ENCODE data around the gene TLCD1. TPM values are rescaled to one million over a fixed set of nuclear protein-coding genes. Genes with fewer than 3 reads are reported as not detected.
A peak's percentile ranks its signal among the peaks of the same experiment; 100 is the strongest.

The TLCD1 gene
- polyA plus RNA-seq (ENCODE audit: insufficient read length in 4 of 4) = 10 to 100 TPM in 3 of 4 donors, 1 to 10 TPM in 1; 2.9 to 18.8 (median 16.3) TPM

- no peak for DNase-seq (ENCODE audit: low read depth in 4 of 4, low spot score in 3 of 4)
Observed at GRCh38 chr17:28726226-28726626, at the start of gene TLCD1. Gene TLCD1, minus strand, starts transcription at chr17:28726233. Its CDS starts 136 bp downstream, at chr17:28726097.

- no peak for DNase-seq (ENCODE audit: low read depth in 4 of 4, low spot score in 3 of 4)
Observed at GRCh38 chr17:28774206-28774605, 48.2 kb upstream of the TLCD1 start.

GRCh38 chr17:28773736-28774135 lies 47.7 kb upstream of the TLCD1 start:
- DNase-seq (ENCODE audit: low read depth in 4 of 4, low spot score in 3 of 4) = no peak

GRCh38 chr17:28765038-28765437 lies 39.0 kb upstream of the TLCD1 start:
- no peak for DNase-seq (ENCODE audit: low read depth in 4 of 4, low spot score in 3 of 4)

GRCh38 chr17:28763804-28764266 lies 37.8 kb upstream of the TLCD1 start:
- peak in 1 of 4 donors; percentile 29 for DNase-seq (ENCODE audit: low read depth in 4 of 4, low spot score in 3 of 4)

- no peak for DNase-seq (ENCODE audit: low read depth in 4 of 4, low spot score in 3 of 4)
Observed at GRCh38 chr17:28763137-28763799, 37.2 kb upstream of the TLCD1 start.

GRCh38 chr17:28760601-28761562 lies 34.8 kb upstream of the TLCD1 start:
- no peak for DNase-seq (ENCODE audit: low read depth in 4 of 4, low spot score in 3 of 4)

- no peak for DNase-seq (ENCODE audit: low read depth in 4 of 4, low spot score in 3 of 4)
Observed at GRCh38 chr17:28759256-28759865, 33.3 kb upstream of the TLCD1 start.

GRCh38 chr17:28758411-28759121 lies 32.5 kb upstream of the TLCD1 start:
- no peak for DNase-seq (ENCODE audit: low read depth in 4 of 4, low spot score in 3 of 4)

- no peak for DNase-seq (ENCODE audit: low read depth in 4 of 4, low spot score in 3 of 4)
Observed at GRCh38 chr17:28756049-28756804, 30.2 kb upstream of the TLCD1 start.

- DNase-seq (ENCODE audit: low read depth in 4 of 4, low spot score in 3 of 4) = no peak
Observed at GRCh38 chr17:28755486-28755885, 29.5 kb upstream of the TLCD1 start.

- DNase-seq (ENCODE audit: low read depth in 4 of 4, low spot score in 3 of 4) = no peak
Observed at GRCh38 chr17:28751600-28752366, 25.8 kb upstream of the TLCD1 start.

- DNase-seq (ENCODE audit: low read depth in 4 of 4, low spot score in 3 of 4) = peak in 2 of 4 donors; percentile 79 to 83
Observed at GRCh38 chr17:28750178-28751047, 24.4 kb upstream of the TLCD1 start.

- DNase-seq (ENCODE audit: low read depth in 4 of 4, low spot score in 3 of 4) = no peak
Observed at GRCh38 chr17:28749516-28750177, 23.6 kb upstream of the TLCD1 start.

GRCh38 chr17:28748852-28749515 lies 23.0 kb upstream of the TLCD1 start:
- DNase-seq (ENCODE audit: low read depth in 4 of 4, low spot score in 3 of 4) = no peak

- no peak for DNase-seq (ENCODE audit: low read depth in 4 of 4, low spot score in 3 of 4)
Observed at GRCh38 chr17:28747801-28748750, 22.0 kb upstream of the TLCD1 start.

Measured in left renal pelvis (tissue), 4 donors.